ENCODE results near the gene WNT11. TPM values are rescaled to one million over a fixed set of nuclear protein-coding genes. Genes with fewer than 3 reads are reported as not detected.

The WNT11 gene
- total and polyA plus RNA-seq, 2 of the 13 experiments (the other 11 are each of a cell fraction or from before 2014, with no cell fraction given): 0.34 to 0.66 TPM

DNA sequence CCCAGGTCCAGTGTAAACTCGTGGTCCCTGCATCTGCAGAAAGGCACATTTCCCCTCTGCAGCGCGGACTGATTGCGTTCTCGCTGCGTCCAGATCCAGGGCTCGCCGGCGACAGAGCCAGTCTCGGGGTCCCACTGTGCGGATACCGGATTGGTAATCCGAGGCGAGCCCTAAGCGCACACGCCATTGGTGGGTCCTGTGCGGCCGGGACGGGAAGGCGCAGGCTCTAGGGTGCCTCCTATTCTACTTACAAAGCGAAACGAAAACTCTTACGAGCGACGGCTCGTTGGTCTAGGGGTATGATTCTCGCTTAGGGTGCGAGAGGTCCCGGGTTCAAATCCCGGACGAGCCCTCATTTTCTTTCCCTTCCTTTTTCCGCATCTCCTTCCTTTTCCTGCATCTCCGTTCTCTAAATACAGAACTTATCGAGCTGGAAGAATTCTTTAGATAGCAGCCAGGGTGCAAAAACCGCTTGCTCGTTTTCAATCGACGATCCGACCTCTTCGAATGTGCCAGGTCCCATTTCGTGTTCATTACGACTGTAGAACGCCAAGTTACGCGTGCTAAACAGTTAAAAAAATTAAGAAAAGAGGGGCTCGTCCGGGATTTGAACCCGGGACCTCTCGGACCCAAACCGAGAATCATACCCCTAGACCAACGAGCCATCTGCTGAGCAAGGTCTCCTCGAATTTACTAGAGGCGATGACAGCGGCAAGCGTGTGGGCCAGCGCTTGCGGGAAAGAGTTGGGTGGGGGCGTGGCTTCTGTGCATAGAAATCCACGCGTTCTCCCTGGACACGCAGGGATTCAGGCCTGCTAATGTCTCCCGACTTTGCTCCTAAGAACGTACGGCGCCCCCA is 29.2 kb upstream of the WNT11 start (continued):
- 0 out of 2 replicates have a peak, but pooled peaks have one; percentile 35 for TF ChIP-seq CREB1 (IDR thresholded peaks at IDR 0.05)
- TF ChIP-seq CREB1 (CRISPR knock-in tag; IDR thresholded peaks at IDR 0.05): peak; percentile 26; the same call in 1 of the 2 replicates
- TF ChIP-seq RBM39 (IDR thresholded peaks at IDR 0.05; ENCODE audit: low read depth, low read length, poor library complexity, severe bottlenecking): peak; percentile 78
- TF ChIP-seq FOSL2 (CRISPR knock-in tag; IDR thresholded peaks at IDR 0.05): peak; percentile 19
- TF ChIP-seq KDM1A (CRISPR knock-in tag; IDR thresholded peaks at IDR 0.05): peak; percentile 19; the same call in 1 of the 2 replicates
- peak; percentile 57 for TF ChIP-seq SALL1 (CRISPR knock-in tag; IDR thresholded peaks at IDR 0.05)
- TF ChIP-seq HNRNPLL (IDR thresholded peaks at IDR 0.05; ENCODE audit: low read depth, low read length, poor library complexity, severe bottlenecking): peak; percentile 63
- no peak for TF ChIP-seq ZNF530 (CRISPR knock-in tag; IDR thresholded peaks at IDR 0.05; ENCODE audit: low read depth)
- no peak for TF ChIP-seq NR2C2 (CRISPR knock-in tag; IDR thresholded peaks at IDR 0.05; ENCODE audit: borderline replicate concordance)
- TF ChIP-seq, protein P1, sequence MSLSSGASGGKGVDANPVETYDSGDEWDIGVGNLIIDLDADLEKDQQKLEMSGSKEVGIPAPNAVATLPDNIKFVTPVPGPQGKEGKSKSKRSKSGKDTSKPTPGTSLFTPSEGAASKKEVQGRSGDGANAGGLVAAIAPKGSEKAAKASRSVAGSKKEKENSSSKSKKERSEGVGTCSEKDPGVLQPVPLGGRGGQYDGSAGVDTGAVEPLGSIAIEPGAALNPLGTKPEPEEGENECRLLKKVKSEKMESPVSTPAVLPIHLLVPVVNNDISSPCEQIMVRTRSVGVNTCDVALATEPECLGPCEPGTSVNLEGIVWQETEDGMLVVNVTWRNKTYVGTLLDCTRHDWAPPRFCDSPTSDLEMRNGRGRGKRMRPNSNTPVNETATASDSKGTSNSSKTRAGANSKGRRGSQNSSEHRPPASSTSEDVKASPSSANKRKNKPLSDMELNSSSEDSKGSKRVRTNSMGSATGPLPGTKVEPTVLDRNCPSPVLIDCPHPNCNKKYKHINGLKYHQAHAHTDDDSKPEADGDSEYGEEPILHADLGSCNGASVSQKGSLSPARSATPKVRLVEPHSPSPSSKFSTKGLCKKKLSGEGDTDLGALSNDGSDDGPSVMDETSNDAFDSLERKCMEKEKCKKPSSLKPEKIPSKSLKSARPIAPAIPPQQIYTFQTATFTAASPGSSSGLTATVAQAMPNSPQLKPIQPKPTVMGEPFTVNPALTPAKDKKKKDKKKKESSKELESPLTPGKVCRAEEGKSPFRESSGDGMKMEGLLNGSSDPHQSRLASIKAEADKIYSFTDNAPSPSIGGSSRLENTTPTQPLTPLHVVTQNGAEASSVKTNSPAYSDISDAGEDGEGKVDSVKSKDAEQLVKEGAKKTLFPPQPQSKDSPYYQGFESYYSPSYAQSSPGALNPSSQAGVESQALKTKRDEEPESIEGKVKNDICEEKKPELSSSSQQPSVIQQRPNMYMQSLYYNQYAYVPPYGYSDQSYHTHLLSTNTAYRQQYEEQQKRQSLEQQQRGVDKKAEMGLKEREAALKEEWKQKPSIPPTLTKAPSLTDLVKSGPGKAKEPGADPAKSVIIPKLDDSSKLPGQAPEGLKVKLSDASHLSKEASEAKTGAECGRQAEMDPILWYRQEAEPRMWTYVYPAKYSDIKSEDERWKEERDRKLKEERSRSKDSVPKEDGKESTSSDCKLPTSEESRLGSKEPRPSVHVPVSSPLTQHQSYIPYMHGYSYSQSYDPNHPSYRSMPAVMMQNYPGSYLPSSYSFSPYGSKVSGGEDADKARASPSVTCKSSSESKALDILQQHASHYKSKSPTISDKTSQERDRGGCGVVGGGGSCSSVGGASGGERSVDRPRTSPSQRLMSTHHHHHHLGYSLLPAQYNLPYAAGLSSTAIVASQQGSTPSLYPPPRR (CRISPR knock-in tag; IDR thresholded peaks at IDR 0.05; ENCODE audit: borderline replicate concordance): peak; percentile 55; the same call in 1 of the 2 replicates
- peak; percentile 37 for TF ChIP-seq TBL1XR1 (IDR thresholded peaks at IDR 0.05; ENCODE audit: borderline replicate concordance, low read length, partially characterized antibody)
- TF ChIP-seq, protein P2, sequence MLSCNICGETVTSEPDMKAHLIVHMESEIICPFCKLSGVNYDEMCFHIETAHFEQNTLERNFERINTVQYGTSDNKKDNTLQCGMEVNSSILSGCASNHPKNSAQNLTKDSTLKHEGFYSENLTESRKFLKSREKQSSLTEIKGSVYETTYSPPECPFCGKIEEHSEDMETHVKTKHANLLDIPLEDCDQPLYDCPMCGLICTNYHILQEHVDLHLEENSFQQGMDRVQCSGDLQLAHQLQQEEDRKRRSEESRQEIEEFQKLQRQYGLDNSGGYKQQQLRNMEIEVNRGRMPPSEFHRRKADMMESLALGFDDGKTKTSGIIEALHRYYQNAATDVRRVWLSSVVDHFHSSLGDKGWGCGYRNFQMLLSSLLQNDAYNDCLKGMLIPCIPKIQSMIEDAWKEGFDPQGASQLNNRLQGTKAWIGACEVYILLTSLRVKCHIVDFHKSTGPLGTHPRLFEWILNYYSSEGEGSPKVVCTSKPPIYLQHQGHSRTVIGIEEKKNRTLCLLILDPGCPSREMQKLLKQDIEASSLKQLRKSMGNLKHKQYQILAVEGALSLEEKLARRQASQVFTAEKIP (CRISPR knock-in tag; IDR thresholded peaks at IDR 0.05; ENCODE audit: borderline replicate concordance): no peak
- TF ChIP-seq MIER2 (CRISPR knock-in tag; IDR thresholded peaks at IDR 0.05): 0 out of 2 replicates have a peak, but pooled peaks have one; percentile 30
- TF ChIP-seq, protein P3, sequence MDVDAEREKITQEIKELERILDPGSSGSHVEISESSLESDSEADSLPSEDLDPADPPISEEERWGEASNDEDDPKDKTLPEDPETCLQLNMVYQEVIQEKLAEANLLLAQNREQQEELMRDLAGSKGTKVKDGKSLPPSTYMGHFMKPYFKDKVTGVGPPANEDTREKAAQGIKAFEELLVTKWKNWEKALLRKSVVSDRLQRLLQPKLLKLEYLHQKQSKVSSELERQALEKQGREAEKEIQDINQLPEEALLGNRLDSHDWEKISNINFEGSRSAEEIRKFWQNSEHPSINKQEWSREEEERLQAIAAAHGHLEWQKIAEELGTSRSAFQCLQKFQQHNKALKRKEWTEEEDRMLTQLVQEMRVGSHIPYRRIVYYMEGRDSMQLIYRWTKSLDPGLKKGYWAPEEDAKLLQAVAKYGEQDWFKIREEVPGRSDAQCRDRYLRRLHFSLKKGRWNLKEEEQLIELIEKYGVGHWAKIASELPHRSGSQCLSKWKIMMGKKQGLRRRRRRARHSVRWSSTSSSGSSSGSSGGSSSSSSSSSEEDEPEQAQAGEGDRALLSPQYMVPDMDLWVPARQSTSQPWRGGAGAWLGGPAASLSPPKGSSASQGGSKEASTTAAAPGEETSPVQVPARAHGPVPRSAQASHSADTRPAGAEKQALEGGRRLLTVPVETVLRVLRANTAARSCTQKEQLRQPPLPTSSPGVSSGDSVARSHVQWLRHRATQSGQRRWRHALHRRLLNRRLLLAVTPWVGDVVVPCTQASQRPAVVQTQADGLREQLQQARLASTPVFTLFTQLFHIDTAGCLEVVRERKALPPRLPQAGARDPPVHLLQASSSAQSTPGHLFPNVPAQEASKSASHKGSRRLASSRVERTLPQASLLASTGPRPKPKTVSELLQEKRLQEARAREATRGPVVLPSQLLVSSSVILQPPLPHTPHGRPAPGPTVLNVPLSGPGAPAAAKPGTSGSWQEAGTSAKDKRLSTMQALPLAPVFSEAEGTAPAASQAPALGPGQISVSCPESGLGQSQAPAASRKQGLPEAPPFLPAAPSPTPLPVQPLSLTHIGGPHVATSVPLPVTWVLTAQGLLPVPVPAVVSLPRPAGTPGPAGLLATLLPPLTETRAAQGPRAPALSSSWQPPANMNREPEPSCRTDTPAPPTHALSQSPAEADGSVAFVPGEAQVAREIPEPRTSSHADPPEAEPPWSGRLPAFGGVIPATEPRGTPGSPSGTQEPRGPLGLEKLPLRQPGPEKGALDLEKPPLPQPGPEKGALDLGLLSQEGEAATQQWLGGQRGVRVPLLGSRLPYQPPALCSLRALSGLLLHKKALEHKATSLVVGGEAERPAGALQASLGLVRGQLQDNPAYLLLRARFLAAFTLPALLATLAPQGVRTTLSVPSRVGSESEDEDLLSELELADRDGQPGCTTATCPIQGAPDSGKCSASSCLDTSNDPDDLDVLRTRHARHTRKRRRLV (CRISPR knock-in tag; IDR thresholded peaks at IDR 0.05): 0 out of 2 replicates have a peak, but pooled peaks have one; percentile 41
- TF ChIP-seq ZNF430 (CRISPR knock-in tag; IDR thresholded peaks at IDR 0.05): peak; percentile 39; the same call in 1 of the 2 replicates
- TF ChIP-seq IRX3 (CRISPR knock-in tag; IDR thresholded peaks at IDR 0.05; ENCODE audit: borderline replicate concordance, low read depth): no peak
